CD4-positive, alpha-beta memory T cell (primary cell): Measurements from ENCODE around the gene ZNF578. TPM values are rescaled to one million over a fixed set of nuclear protein-coding genes. Genes with fewer than 3 reads are reported as not detected.
"Not testable (repeated sequence)": the region's sequence is repeated elsewhere in the genome, so short reads cannot be mapped to it uniquely, and the experiment has no call there.

Experiments used
- CTCF ChIA-PET: fragments of 350-600 bp; sonication (Branson Sonifier 250); formaldehyde crosslinking; loops from one replicate; lab custom pipeline; 2021; ENCODE audit warnings: inconsistent platforms; ENCODE audit not compliant: partially characterized antibody; lab: Charles Lee
- POLR2A ChIA-PET: fragments of 350-600 bp; sonication (Branson Sonifier 250); formaldehyde crosslinking; loops from one replicate; lab custom pipeline; 2021; ENCODE audit not compliant: partially characterized antibody; lab: Charles Lee
- DNase-seq, 5 donors: peaks; one replicate each; pipeline versions ENCODE4 v3.0.0 to v3.0.0-alpha.2; 2020 to 2022; ENCODE audit warnings: mixed read lengths in 1 of 5
- H3K27ac ChIP-seq: one replicate; pipeline ENCODE4 v1.7.0; 2013; ENCODE audit warnings: low read depth, low read length
- H3K27me3 ChIP-seq: 2 replicates; pipeline ENCODE4 v1.7.0; 2013; ENCODE audit warnings: mild to moderate bottlenecking, low read length, moderate library complexity; ENCODE audit not compliant: insufficient read depth
- H3K36me3 ChIP-seq: 2 replicates; pipeline ENCODE4 v1.7.0; 2013; ENCODE audit warnings: mild to moderate bottlenecking, low read length, moderate library complexity; ENCODE audit not compliant: insufficient read depth
- H3K4me1 ChIP-seq: 2 replicates; pipeline ENCODE4 v1.7.0; 2013; ENCODE audit warnings: mild to moderate bottlenecking, low read length, moderate library complexity; ENCODE audit not compliant: insufficient read depth
- H3K4me3 ChIP-seq, 2 donors: one replicate each; pipeline ENCODE4 v1.7.0; 2013; ENCODE audit warnings: low read length in 2 of 2, mild to moderate bottlenecking in 1 of 2
- H3K9me3 ChIP-seq, 2 donors: one replicate each; pipeline ENCODE4 v1.7.0; 2013; ENCODE audit warnings: low read length in 2 of 2, control low read depth in 1 of 2; ENCODE audit not compliant: control insufficient read depth in 1 of 2
- H3K27ac Mint-ChIP-seq, 7 donors: one replicate each; pipeline ENCODE4 v1.8.0; 2020 to 2021; ENCODE audit warnings: mixed read lengths in 7 of 7, mild to moderate bottlenecking in 6 of 7, inconsistent platforms in 3 of 7, moderate library complexity in 3 of 7
- H3K27me3 Mint-ChIP-seq, 2 donors: one replicate each; pipeline ENCODE4 v1.8.0; 2020 to 2021; ENCODE audit warnings: mixed read lengths in 2 of 2
- H3K36me3 Mint-ChIP-seq, 2 donors: one replicate each; pipeline ENCODE4 v1.8.0; 2020 to 2021; ENCODE audit warnings: mixed read lengths in 2 of 2, inconsistent platforms in 1 of 2, mild to moderate bottlenecking in 1 of 2
- H3K4me1 Mint-ChIP-seq, 4 donors: one replicate each; pipeline ENCODE4 v1.8.0; 2020 to 2021; ENCODE audit warnings: mixed read lengths in 4 of 4, mild to moderate bottlenecking in 1 of 4
- H3K4me3 Mint-ChIP-seq, 8 donors: one replicate each; pipeline ENCODE4 v1.8.0; 2020 to 2021; ENCODE audit warnings: mixed read lengths in 8 of 8, mild to moderate bottlenecking in 7 of 8, moderate library complexity in 6 of 8, inconsistent platforms in 3 of 8
- H3K9me3 Mint-ChIP-seq, 8 donors: one replicate each; pipeline ENCODE4 v1.8.0; 2020 to 2021; ENCODE audit warnings: mixed read lengths in 8 of 8, mild to moderate bottlenecking in 5 of 8, inconsistent platforms in 3 of 8, moderate library complexity in 1 of 8
- intact Hi-C: fragments of 100-400 bp; cut with micrococcal nuclease; formaldehyde crosslinking; loops from one replicate; pipeline ENCODE4 v1.15.1; 2023
- polyA plus RNA-seq, 2 donors: library from polyadenylated mRNA; unstranded; fragments of 300-500 nt; fragmentation: Illumina TruSeq; gene quantifications; one replicate each; pipeline ENCODE4 v1.2.3, GENCODE V29; 2021
- total RNA-seq, 2 experiments: library from RNA; stranded (reverse); gene quantifications; one replicate each; pipeline ENCODE4 v1.2.3, GENCODE V29; 2021

ZNF578 gene
- total and polyA plus RNA-seq, 4 experiments from 2014 or later = 1.9 to 4.9 (median 3.2) TPM

GRCh38 chr19:52558732-52559445 lies 105.5 kb downstream of the ZNF578 start:
- DNase-seq, H3K27me3 ChIP-seq, H3K27ac Mint-ChIP-seq, intact Hi-C loops, POLR2A ChIA-PET, H3K4me3 Mint-ChIP-seq, H3K4me1 Mint-ChIP-seq, H3K4me3 ChIP-seq, H3K27ac ChIP-seq, H3K4me1 ChIP-seq, H3K27me3 Mint-ChIP-seq, CTCF ChIA-PET: not testable (repeated sequence)
- H3K9me3 Mint-ChIP-seq = peaks cover 5 to 96% (median 86%) of the 10 kb centered on the region in 8 donors
- H3K36me3 Mint-ChIP-seq = peaks cover 68 to 76% of the 10 kb centered on the region in 2 donors
- Histone ChIP-seq H3K9me3 (peaks cover 18 to 55% of the 10 kb centered on the region in 2 donors), H3K36me3 (peaks cover 12% of the 10 kb centered on the region)

- H3K27ac Mint-ChIP-seq, intact Hi-C loops, H3K36me3 ChIP-seq, H3K27ac ChIP-seq, CTCF ChIA-PET, H3K4me3 ChIP-seq, H3K4me3 Mint-ChIP-seq, H3K27me3 Mint-ChIP-seq, H3K4me1 Mint-ChIP-seq, H3K4me1 ChIP-seq, POLR2A ChIA-PET, DNase-seq, H3K27me3 ChIP-seq: not testable (repeated sequence)
- H3K9me3 Mint-ChIP-seq = peaks cover 3 to 93% (median 80%) of the 10 kb centered on the region in 8 donors
- peaks cover 0 to 42% of the 10 kb centered on the region in 2 donors for H3K9me3 ChIP-seq
- H3K36me3 Mint-ChIP-seq = peaks cover 59 to 69% of the 10 kb centered on the region in 2 donors
Observed at GRCh38 chr19:52561611-52562010, 108.3 kb downstream of the ZNF578 start.

Other genes with a start within 250 kb of the ZNF578 start
- gene ZNF766, start 184.0 kb upstream of the ZNF578 start, total RNA-seq = 10 to 100 TPM; 53.6 to 54.1 TPM
- gene ZNF766, start 184.0 kb upstream of the ZNF578 start, polyA plus RNA-seq = 10 to 100 TPM; 57.7 to 61.7 TPM
- gene ZNF480, start 156.4 kb upstream of the ZNF578 start, total RNA-seq = 10 to 100 TPM; 26.7 to 26.9 TPM
- gene ZNF480, start 156.4 kb upstream of the ZNF578 start, polyA plus RNA-seq = 10 to 100 TPM; 12.4 to 29.5 TPM
- 1 to 10 TPM; 4.8 to 6.0 TPM for gene ZNF610, start 117.3 kb upstream of the ZNF578 start, total RNA-seq
- 1 to 10 TPM; 1.1 to 1.2 TPM for gene ZNF610, start 117.3 kb upstream of the ZNF578 start, polyA plus RNA-seq
- gene ZNF880, start 83.6 kb upstream of the ZNF578 start, total RNA-seq = 10 to 100 TPM; 31.2 to 33.5 TPM
- 10 to 100 TPM; 29.2 to 29.9 TPM for gene ZNF880, start 83.6 kb upstream of the ZNF578 start, polyA plus RNA-seq
- gene ZNF528, start 55.7 kb upstream of the ZNF578 start, total RNA-seq = 10 to 100 TPM; 44.6 to 49.9 TPM
- 1 to 10 TPM; 7.2 to 8.6 TPM for gene ZNF528, start 55.7 kb upstream of the ZNF578 start, polyA plus RNA-seq
- under 1 TPM in 1 of 2 experiments, not detected in 1; 0.15 TPM for gene ZNF534, start 24.4 kb upstream of the ZNF578 start, total RNA-seq
- gene ZNF534, start 24.4 kb upstream of the ZNF578 start, polyA plus RNA-seq = not detected
- 10 to 100 TPM; 61.7 to 65.2 TPM for gene ZNF808, start 74.1 kb downstream of the ZNF578 start, total RNA-seq
- 10 to 100 TPM in 1 of 2 donors, 1 to 10 TPM in 1; 2.0 to 10.8 TPM for gene ZNF808, start 74.1 kb downstream of the ZNF578 start, polyA plus RNA-seq
- 10 to 100 TPM; 51.1 to 51.7 TPM for gene ZNF701, start 116.7 kb downstream of the ZNF578 start, total RNA-seq
- 10 to 100 TPM; 10.7 to 21.0 TPM for gene ZNF701, start 116.7 kb downstream of the ZNF578 start, polyA plus RNA-seq
- gene ZNF83, start 184.8 kb downstream of the ZNF578 start, total RNA-seq = 100 to 1,000 TPM; 128 to 130 TPM
- 10 to 100 TPM; 10.7 to 25.6 TPM for gene ZNF83, start 184.8 kb downstream of the ZNF578 start, polyA plus RNA-seq